Fibroblast of lung (primary cell): ENCODE measurements around the gene ZNF319. TPM values are rescaled to one million over a fixed set of nuclear protein-coding genes. Genes with fewer than 3 reads are reported as not detected.

Experiments used
- DNase-seq, 2 donors: peaks; one replicate each; pipeline versions ENCODE4 v3.0.0 to v3.0.0-alpha.2; 2010; ENCODE audit warnings: low read depth in 2 of 2
- H2AFZ ChIP-seq: 2 replicates; pipeline ENCODE4 v1.5.1; 2012; ENCODE audit warnings: low read length, control low read depth, inconsistent platforms
- H3K27ac ChIP-seq: 2 replicates; pipeline ENCODE4 v1.5.1; 2011; ENCODE audit warnings: low read length, control low read depth; ENCODE audit not compliant: insufficient read depth
- H3K27me3 ChIP-seq: 2 replicates; pipeline ENCODE4 v1.5.1; 2011; ENCODE audit warnings: mild to moderate bottlenecking, low read length; ENCODE audit not compliant: control insufficient read depth, insufficient read depth
- H3K36me3 ChIP-seq: 2 replicates; pipeline ENCODE4 v1.5.1; 2011; ENCODE audit warnings: low read length; ENCODE audit not compliant: control insufficient read depth, insufficient read depth
- H3K4me1 ChIP-seq: 2 replicates; pipeline ENCODE4 v1.5.1; 2011; ENCODE audit warnings: low read length; ENCODE audit not compliant: control insufficient read depth, insufficient read depth; ENCODE audit errors: extremely low read depth
- H3K4me2 ChIP-seq: 2 replicates; pipeline ENCODE4 v1.5.1; 2011; ENCODE audit warnings: low read length, control low read depth; ENCODE audit not compliant: insufficient read depth; ENCODE audit errors: extremely low read depth
- H3K4me3 ChIP-seq, 4 experiments: fragments of 200-600 bp in 1 of 4; sonication (generic) in 1 of 4; replicated peaks in 1 of 4; 2 replicates each; pipeline ENCODE4 v1.5.1; 2011 to 2016; ENCODE audit warnings: low read length in 4 of 4, low read depth in 3 of 4, mild to moderate bottlenecking in 3 of 4, control low read depth in 2 of 4, inconsistent platforms in 1 of 4, mixed read lengths in 1 of 4; ENCODE audit not compliant: insufficient read depth in 1 of 4; ENCODE audit errors: control extremely low read depth in 1 of 4
- H3K79me2 ChIP-seq: 2 replicates; pipeline ENCODE4 v1.5.1; 2012; ENCODE audit warnings: mild to moderate bottlenecking, low read length, inconsistent platforms; ENCODE audit not compliant: control insufficient read depth, insufficient read depth
- H3K9ac ChIP-seq: 2 replicates; pipeline ENCODE4 v1.5.1; 2011; ENCODE audit warnings: mild to moderate bottlenecking, low read length, control low read depth; ENCODE audit not compliant: insufficient read depth
- H3K9me3 ChIP-seq: 2 replicates; pipeline ENCODE4 v1.5.1; 2012; ENCODE audit warnings: low read depth, low read length; ENCODE audit not compliant: control insufficient read depth, insufficient read depth
- H4K20me1 ChIP-seq: 2 replicates; pipeline ENCODE4 v1.5.1; 2011; ENCODE audit warnings: low read length; ENCODE audit not compliant: control insufficient read depth, insufficient read depth; ENCODE audit errors: extremely low read depth
- CTCF ChIP-seq, 2 donors: IDR thresholded peaks in 1 of 2; conservative IDR thresholded peaks in 1 of 2; 1 replicate in 1 of 2; 2 replicates in 1 of 2; pipeline ENCODE4 v1.5.1; 2011 to 2012; ENCODE audit warnings: low read length in 2 of 2, control low read depth in 1 of 2, inconsistent platforms in 1 of 2, low read depth in 1 of 2, mild to moderate bottlenecking in 1 of 2
- EZH2 ChIP-seq: IDR thresholded peaks from 2 replicates; pipeline ENCODE4 v1.5.1; 2012; ENCODE audit warnings: low read length, control low read depth, mild to moderate bottlenecking; ENCODE audit errors: missing control alignments
- polyA plus RNA-seq, 2 donors: library from polyadenylated mRNA; depleted of rRNA in 1 of 2; stranded (reverse) in 1 of 2; unstranded in 1 of 2; fragments of >200 nt; gene quantifications; 2 replicates each; pipeline ENCODE4 v1.2.1, GENCODE V29; 2011 to 2012; ENCODE audit warnings: missing spikeins in 1 of 2
- total RNA-seq: library from RNA; depleted of rRNA; stranded (reverse); fragments of >200 nt; gene quantifications from 2 replicates; pipeline ENCODE4 v1.2.1, GENCODE V29; 2014

The ZNF319 gene
- total and polyA plus RNA-seq, 2 donors (not counting 1 experiment from before 2014, with no cell fraction given), result 2.6 to 4.1 TPM

GRCh38 chr16:58043571-58044155, 43.2 kb upstream of the ZNF319 start:
- Histone ChIP-seq H2AFZ (no peak overlapping the region), H4K20me1 (no peaks in the 10 kb centered on the region), H3K9ac (no peak overlapping the region), H3K27ac (no peak overlapping the region), H3K4me3 (no peak overlapping the region), H3K9me3 (no peaks in the 10 kb centered on the region), H3K27me3 (no peaks in the 10 kb centered on the region), H3K36me3 (no peaks in the 10 kb centered on the region), H3K79me2 (no peaks in the 10 kb centered on the region), H3K4me1 (no peaks in the 10 kb centered on the region), H3K4me2 (no peak overlapping the region)
- TF ChIP-seq EZH2 (no peak), CTCF (conservative IDR thresholded peaks at IDR 0.05 in 1 of 2, IDR thresholded peaks at IDR 0.05 in 1 of 2; ENCODE audit: low read depth in 1 of 2, low read length in 2 of 2) (no peak)
- no peak for DNase-seq

DNA sequence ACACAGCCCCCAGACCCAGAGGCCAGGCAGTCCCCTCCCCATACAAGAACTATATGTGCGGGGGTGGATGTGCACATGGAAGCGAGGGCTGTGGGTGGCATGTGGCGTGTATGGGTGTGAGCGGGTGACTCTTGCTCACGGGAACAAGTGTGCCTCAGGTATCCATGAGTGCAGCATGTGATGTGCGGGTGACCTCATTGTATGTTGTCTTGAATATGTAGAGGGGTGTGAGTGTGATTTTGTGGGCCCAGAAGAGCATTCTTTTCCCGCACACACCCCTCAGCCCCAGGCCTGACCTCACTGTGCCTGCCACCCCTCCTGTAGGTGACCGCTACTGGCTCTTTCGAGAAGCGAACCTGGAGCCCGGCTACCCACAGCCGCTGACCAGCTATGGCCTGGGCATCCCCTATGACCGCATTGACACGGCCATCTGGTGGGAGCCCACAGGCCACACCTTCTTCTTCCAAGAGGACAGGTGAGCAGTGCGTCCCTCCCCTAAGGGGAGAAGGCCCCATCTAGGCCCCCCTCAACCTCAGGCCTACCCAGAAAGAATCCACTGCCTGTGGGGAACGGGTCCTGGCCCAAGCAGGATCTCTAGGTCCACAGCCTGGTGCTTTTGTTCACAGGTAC, 42.5 kb upstream of the ZNF319 start:
- H3K4me1 ChIP-seq, result no peaks in the 10 kb centered on the region
- H3K9me3 ChIP-seq, result no peaks in the 10 kb centered on the region
- no peak overlapping the region for H3K9ac ChIP-seq
- no peaks in the 10 kb centered on the region for H3K36me3 ChIP-seq
- H3K27ac ChIP-seq, result no peak overlapping the region
- H3K79me2 ChIP-seq, result no peaks in the 10 kb centered on the region
- no peaks in the 10 kb centered on the region for H3K27me3 ChIP-seq
- TF ChIP-seq EZH2, result no peak
- no peak for TF ChIP-seq CTCF (conservative IDR thresholded peaks at IDR 0.05 in 1 of 2, IDR thresholded peaks at IDR 0.05 in 1 of 2; ENCODE audit: low read depth in 1 of 2, low read length in 2 of 2)
- H3K4me3 ChIP-seq, result no peak overlapping the region
- DNase-seq, result no peak
- H3K4me2 ChIP-seq, result no peak overlapping the region
- H4K20me1 ChIP-seq, result no peaks in the 10 kb centered on the region
- no peak overlapping the region for H2AFZ ChIP-seq

- H2AFZ ChIP-seq, result no peak overlapping the region
Measured at GRCh38 chr16:58042001-58042885, 41.8 kb upstream of the ZNF319 start.

More at GRCh38 chr16:58042001-58042885, 41.8 kb upstream of the ZNF319 start:
- Histone ChIP-seq H3K9me3 (no peaks in the 10 kb centered on the region), H3K9ac (no peak overlapping the region), H4K20me1 (no peaks in the 10 kb centered on the region), H3K27ac (no peak overlapping the region), H3K4me2 (no peak overlapping the region), H3K4me3 (no peak overlapping the region), H3K27me3 (no peaks in the 10 kb centered on the region), H3K79me2 (no peaks in the 10 kb centered on the region), H3K4me1 (no peaks in the 10 kb centered on the region), H3K36me3 (no peaks in the 10 kb centered on the region)
- no peak for TF ChIP-seq CTCF (conservative IDR thresholded peaks at IDR 0.05 in 1 of 2, IDR thresholded peaks at IDR 0.05 in 1 of 2; ENCODE audit: low read depth in 1 of 2, low read length in 2 of 2)
- no peak for TF ChIP-seq EZH2
- DNase-seq, result no peak
